Bronchus fibroblast of lung (primary cell): ENCODE data around the gene RPL7A. TPM values are rescaled to one million over a fixed set of nuclear protein-coding genes. Genes with fewer than 3 reads are reported as not detected.

Experiments used
- total RNA-seq: library from RNA; depleted of rRNA; stranded (reverse); fragments of >200 nt; gene quantifications from 2 replicates; pipeline ENCODE4 v1.2.3, GENCODE V29; 2015

Gene RPL7A
- 2,817 and 2,965 TPM in 2 replicates for total RNA-seq

GRCh38 chr9:133347985-133348717 is at the start of gene RPL7A, which contains the start of gene MED22:
TSS of gene RPL7A (plus strand) at chr9:133348218. CDS start at chr9:133348244, 26 bp downstream.
TSS of gene MED22 (minus strand) at chr9:133348131. CDS start at chr9:133346662, 1,469 bp downstream.

GRCh38 chr9:133335924-133336811 is 11.8 kb upstream of the RPL7A start, which contains the start of gene SURF6:
TSS of gene SURF6 (minus strand) at chr9:133336188. CDS start at chr9:133336132, 56 bp downstream.

GRCh38 chr9:133356391-133357091 is 8.5 kb downstream of the RPL7A start, which contains the start of the genes SURF1 and SURF2:
TSS of gene SURF1 (minus strand) at chr9:133356487. CDS start at chr9:133356453, 34 bp downstream.
TSS of gene SURF2 (plus strand) at chr9:133356550. CDS start at chr9:133356593, 43 bp downstream.

GRCh38 chr9:133375724-133376654 is 28.0 kb downstream of the RPL7A start, which contains the start of the genes STKLD1 and SURF4:
TSS of gene STKLD1 (plus strand) at chr9:133376366. CDS start at chr9:133376474, 108 bp downstream.
TSS of gene SURF4 (minus strand) at chr9:133376060. CDS start at chr9:133375969, 91 bp downstream.

Other genes with a start within 250 kb of the RPL7A start
- 17.2 and 19.5 TPM in 2 replicates for gene RALGDS, start 227.0 kb upstream of the RPL7A start, total RNA-seq
- 2.4 and 3.2 TPM in 2 replicates for gene GBGT1, start 184.3 kb upstream of the RPL7A start, total RNA-seq
- not detected in 2 replicates for gene OBP2B, start 139.0 kb upstream of the RPL7A start, total RNA-seq
- gene ABO, start 73.0 kb upstream of the RPL7A start, total RNA-seq, result not detected in 2 replicates
- 5.9 and 7.3 TPM in 2 replicates for gene SURF6, start 12.0 kb upstream of the RPL7A start, total RNA-seq
- gene MED22, start 87 bp upstream of the RPL7A start, total RNA-seq, result 17.7 and 18.6 TPM in 2 replicates
- gene SURF1, start 8.3 kb downstream of the RPL7A start, total RNA-seq, result 38.3 and 43.6 TPM in 2 replicates
- 21.5 and 46.7 TPM in 2 replicates for gene SURF2, start 8.3 kb downstream of the RPL7A start, total RNA-seq
- 326 and 332 TPM in 2 replicates for gene SURF4, start 27.8 kb downstream of the RPL7A start, total RNA-seq
- gene STKLD1, start 28.1 kb downstream of the RPL7A start, total RNA-seq, result not detected in 2 replicates
- 14.8 and 16.2 TPM in 2 replicates for gene REXO4, start 69.8 kb downstream of the RPL7A start, total RNA-seq
- gene ADAMTS13, start 74.1 kb downstream of the RPL7A start, total RNA-seq, result 0.89 and 1.2 TPM in 2 replicates
- gene CACFD1, start 111.8 kb downstream of the RPL7A start, total RNA-seq, result 3.4 and 3.5 TPM in 2 replicates
- gene SLC2A6, start 130.9 kb downstream of the RPL7A start, total RNA-seq, result 20.0 and 21.0 TPM in 2 replicates
- not detected in 2 replicates for gene MYMK, start 176.7 kb downstream of the RPL7A start, total RNA-seq
- not detected in 2 replicates for gene ADAMTSL2, start 186.5 kb downstream of the RPL7A start, total RNA-seq